HUES6 (cell line): Measurements from ENCODE around the gene AKNAD1.

Experiments
- H3K27ac ChIP-seq: 2 replicates; pipeline ENCODE4 v1.7.0; 2013; ENCODE audit warnings: low read depth, mild to moderate bottlenecking, low read length, inconsistent platforms
- H3K27me3 ChIP-seq: 2 replicates; pipeline ENCODE4 v1.6.1; 2013; ENCODE audit warnings: low read length; ENCODE audit not compliant: control insufficient read depth, insufficient read depth
- H3K36me3 ChIP-seq: 2 replicates; pipeline ENCODE4 v1.6.1; 2013; ENCODE audit warnings: low read length; ENCODE audit not compliant: control insufficient read depth, insufficient read depth
- H3K4me1 ChIP-seq: 2 replicates; pipeline ENCODE4 v1.6.1; 2013; ENCODE audit warnings: low read length; ENCODE audit not compliant: control insufficient read depth, insufficient read depth
- H3K4me3 ChIP-seq: 2 replicates; pipeline ENCODE4 v1.5.1; 2013; ENCODE audit warnings: low read depth, low read length
- H3K9ac ChIP-seq: one replicate; pipeline ENCODE4 v1.6.1; 2013; ENCODE audit warnings: mild to moderate bottlenecking, low read length
- H3K9me3 ChIP-seq: 2 replicates; pipeline ENCODE4 v1.6.1; 2013; ENCODE audit warnings: low read depth, low read length; ENCODE audit not compliant: control insufficient read depth, insufficient read depth

Gene AKNAD1

DNA sequence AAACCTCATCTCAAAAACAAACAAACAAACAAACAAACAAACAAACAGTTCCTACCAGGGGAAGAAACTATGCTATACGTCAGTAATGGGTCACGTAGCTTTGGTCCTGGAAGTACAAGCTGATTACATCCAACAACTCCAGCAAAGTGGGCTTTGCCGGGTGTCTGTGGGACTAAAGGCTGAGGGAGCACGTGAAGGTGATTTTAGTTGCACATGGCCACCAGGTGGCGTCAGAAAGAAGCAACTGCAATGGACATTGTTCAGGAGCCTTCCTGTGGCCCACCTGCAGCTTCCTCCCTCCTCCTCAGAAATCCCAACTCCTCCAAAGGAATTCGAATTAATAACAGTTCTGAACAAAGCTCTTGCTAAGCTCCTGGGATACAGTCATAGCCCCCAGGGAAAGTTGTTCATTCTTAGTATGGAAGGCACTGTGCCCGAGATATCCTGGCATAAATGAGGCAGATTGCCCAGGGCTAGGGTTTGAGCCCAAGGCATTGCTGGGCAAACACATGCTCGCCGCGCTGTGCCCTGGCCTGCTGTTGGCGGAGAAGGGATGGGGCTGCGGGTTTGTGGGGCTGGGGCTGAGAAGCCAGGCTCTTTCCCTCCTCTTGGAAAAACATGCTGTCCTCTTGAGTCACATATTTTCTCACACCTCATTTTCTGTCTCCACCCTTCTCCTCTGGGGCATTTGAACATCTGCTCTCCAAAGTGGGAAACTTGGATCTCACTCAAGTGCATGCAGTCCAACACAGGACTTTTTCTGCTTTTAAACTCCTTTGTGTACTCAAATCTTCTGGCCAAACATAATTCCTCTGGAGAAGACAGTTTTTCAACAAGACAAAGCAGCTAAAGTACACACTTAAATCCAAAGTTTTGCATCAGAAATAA, 28.6 kb downstream of the AKNAD1 start:
- Histone ChIP-seq H3K4me3 (no peak overlapping the region), H3K27me3 (no peaks in the 10 kb centered on the region), H3K9me3 (0 out of 2 replicates have a peak, but pooled peaks cover 3% of the 10 kb centered on the region), H3K36me3 (no peaks in the 10 kb centered on the region), H3K9ac (no peak overlapping the region), H3K4me1 (peaks cover 11% of the 10 kb centered on the region), H3K27ac (no peak overlapping the region; the same call in 1 of the 2 replicates)

DNA sequence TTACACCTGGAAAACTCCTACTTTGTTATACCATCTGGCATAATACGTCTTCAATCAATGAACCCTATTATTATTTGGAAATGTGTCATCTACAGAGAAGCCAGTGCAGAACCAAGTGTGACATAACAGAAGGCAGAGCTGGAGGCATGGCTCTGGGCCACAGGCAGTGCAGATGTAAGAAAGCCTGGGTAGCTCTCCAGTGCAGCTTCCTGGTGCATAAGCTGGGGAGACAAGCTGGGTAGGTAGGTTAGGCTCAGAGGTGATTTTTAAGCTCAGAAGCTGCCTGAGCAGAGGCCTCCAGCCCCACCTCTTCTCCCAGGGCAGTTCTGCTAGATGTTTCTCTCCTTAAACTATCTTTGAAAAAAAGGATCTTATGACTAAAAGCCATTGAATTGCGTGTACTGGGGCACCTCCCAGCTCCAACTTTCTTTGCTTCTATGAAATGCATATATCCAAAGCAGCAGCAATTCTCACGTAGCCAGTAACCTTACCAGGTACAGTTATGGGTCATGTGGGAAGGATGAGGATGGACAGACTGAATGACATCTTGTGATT, 30.7 kb downstream of the AKNAD1 start:
- H3K9me3 ChIP-seq: 0 out of 2 replicates have a peak, but pooled peaks cover 3% of the 10 kb centered on the region
- peaks cover 11% of the 10 kb centered on the region for H3K4me1 ChIP-seq
- no peaks in the 10 kb centered on the region for H3K27me3 ChIP-seq
- H3K9ac ChIP-seq: no peak overlapping the region
- H3K4me3 ChIP-seq: no peak overlapping the region
- no peaks in the 10 kb centered on the region for H3K36me3 ChIP-seq
- no peak overlapping the region for H3K27ac ChIP-seq

DNA sequence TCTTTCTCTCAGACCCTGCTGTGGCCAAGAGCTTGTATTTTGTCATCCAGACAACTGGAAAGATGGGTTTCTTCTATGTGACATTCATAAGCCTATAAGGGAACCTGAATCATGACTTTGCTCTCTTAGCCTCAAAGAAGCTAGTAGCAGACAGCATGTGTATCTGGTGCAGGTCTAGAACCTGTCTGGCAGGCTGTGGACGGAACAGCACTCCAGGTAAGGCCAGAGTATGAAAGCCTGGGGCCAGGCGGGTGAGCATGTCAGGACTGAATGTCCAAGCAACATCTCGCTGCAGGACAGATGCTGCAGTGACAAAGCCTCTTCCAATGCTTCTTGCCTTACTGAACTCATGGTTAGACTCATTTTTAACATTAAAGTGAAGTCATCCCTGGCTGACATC, 32.8 kb downstream of the AKNAD1 start:
- Histone ChIP-seq H3K9me3 (0 out of 2 replicates have a peak, but pooled peaks cover 3% of the 10 kb centered on the region), H3K36me3 (no peaks in the 10 kb centered on the region), H3K27me3 (no peaks in the 10 kb centered on the region), H3K9ac (no peak overlapping the region), H3K27ac (no peak overlapping the region), H3K4me3 (no peak overlapping the region), H3K4me1 (peaks cover 8% of the 10 kb centered on the region; the same call in 1 of the 2 replicates)

DNA sequence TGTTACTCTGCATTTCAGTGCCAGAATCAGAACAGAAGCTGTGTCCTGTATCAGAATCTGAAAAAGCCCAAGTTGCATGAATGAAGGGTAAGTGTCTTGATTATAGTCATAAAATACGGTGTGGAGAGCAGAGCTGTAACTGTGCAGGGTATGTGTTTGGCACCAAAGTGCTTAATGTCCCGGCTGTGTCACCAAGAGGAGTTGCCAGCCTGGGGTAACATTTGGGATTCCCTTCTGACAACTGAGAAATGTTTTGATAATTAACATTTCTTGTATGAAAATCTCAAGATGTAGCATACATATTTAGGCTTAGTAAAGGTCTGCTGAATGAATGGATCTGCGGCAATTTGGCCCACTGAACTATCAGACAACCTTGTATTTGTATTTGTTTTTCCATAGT, 33.3 kb downstream of the AKNAD1 start:
- H3K9me3 ChIP-seq: 0 out of 2 replicates have a peak, but pooled peaks cover 3% of the 10 kb centered on the region
- no peak overlapping the region for H3K9ac ChIP-seq
- H3K27ac ChIP-seq: no peak overlapping the region
- no peaks in the 10 kb centered on the region for H3K27me3 ChIP-seq
- peaks cover 7% of the 10 kb centered on the region; the same call in 1 of the 2 replicates for H3K4me1 ChIP-seq
- H3K36me3 ChIP-seq: no peaks in the 10 kb centered on the region
- no peak overlapping the region for H3K4me3 ChIP-seq

DNA sequence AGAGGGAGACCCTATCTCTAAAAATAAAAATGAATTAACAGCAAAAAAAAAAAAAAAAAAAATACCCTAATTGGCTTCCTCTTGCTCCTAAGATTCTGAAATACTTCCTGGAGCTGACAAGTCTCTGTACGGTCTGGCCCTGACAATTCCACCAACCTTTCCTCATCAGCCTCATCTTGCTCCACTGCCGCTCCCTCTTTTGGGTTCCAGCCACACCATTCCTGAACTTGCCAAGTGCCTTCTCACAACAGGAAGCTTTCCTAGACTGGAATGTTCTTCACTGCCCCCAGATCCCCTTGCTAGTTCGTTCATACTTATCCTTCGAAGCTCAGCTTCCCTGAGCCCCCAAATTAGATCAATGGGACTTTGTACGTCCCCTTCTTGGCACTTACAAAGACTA, 37.0 kb downstream of the AKNAD1 start:
- H3K9ac ChIP-seq: no peak overlapping the region
- H3K4me1 ChIP-seq: peaks cover 23% of the 10 kb centered on the region
- no peaks in the 10 kb centered on the region for H3K27me3 ChIP-seq
- H3K36me3 ChIP-seq: no peaks in the 10 kb centered on the region
- no peak overlapping the region for H3K27ac ChIP-seq
- no peak overlapping the region for H3K4me3 ChIP-seq
- H3K9me3 ChIP-seq: 0 out of 2 replicates have a peak, but pooled peaks cover under 1% of the 10 kb centered on the region

DNA sequence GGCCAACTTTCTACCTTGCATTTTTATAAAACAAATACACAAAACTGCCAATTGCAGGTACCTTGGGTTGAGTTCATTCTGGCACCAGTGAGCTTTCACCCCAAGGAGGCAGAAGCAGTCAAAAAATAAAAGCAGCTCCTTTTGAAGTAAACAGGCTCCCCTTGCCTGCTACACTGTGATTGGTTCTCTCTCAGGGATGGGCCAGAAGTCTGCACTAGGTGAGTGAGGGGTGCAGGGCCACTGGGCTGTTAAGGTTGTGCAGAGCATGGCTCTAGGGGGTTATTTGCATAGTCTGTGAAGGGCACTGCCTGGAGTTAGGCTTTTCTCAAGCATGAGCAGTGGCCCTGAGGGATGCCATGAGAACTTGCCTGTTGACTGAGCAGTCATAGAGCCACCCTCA, 39.1 kb downstream of the AKNAD1 start:
- Histone ChIP-seq H3K4me3 (no peak overlapping the region), H3K4me1 (peaks cover 28% of the 10 kb centered on the region), H3K9ac (no peak overlapping the region), H3K9me3 (no peaks in the 10 kb centered on the region), H3K27me3 (no peaks in the 10 kb centered on the region), H3K27ac (no peak overlapping the region), H3K36me3 (no peaks in the 10 kb centered on the region)

DNA sequence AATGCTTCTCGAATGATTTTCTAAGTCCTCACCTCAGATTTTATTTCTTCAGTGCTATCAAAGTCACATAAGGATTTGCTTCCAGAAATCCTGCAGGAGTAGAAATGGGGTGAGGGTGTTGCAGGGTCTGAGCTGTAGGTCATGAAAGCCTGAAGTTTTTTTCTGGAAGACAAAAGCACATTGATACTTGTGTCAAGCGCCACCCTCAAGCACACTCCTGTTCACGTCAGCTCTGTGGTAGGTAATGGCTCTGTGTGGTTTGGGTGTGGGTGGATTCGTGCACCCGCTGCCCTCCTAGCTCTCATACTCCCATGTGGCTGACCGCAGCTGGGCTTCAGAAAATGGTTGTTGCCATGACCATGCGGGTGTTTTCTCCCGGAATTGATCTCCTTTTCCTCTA, 39.9 kb downstream of the AKNAD1 start:
- no peaks in the 10 kb centered on the region for H3K9me3 ChIP-seq
- no peaks in the 10 kb centered on the region for H3K36me3 ChIP-seq
- no peak overlapping the region for H3K9ac ChIP-seq
- H3K4me3 ChIP-seq: no peak overlapping the region
- no peak overlapping the region for H3K27ac ChIP-seq
- peaks cover 28% of the 10 kb centered on the region for H3K4me1 ChIP-seq
- no peaks in the 10 kb centered on the region for H3K27me3 ChIP-seq

DNA sequence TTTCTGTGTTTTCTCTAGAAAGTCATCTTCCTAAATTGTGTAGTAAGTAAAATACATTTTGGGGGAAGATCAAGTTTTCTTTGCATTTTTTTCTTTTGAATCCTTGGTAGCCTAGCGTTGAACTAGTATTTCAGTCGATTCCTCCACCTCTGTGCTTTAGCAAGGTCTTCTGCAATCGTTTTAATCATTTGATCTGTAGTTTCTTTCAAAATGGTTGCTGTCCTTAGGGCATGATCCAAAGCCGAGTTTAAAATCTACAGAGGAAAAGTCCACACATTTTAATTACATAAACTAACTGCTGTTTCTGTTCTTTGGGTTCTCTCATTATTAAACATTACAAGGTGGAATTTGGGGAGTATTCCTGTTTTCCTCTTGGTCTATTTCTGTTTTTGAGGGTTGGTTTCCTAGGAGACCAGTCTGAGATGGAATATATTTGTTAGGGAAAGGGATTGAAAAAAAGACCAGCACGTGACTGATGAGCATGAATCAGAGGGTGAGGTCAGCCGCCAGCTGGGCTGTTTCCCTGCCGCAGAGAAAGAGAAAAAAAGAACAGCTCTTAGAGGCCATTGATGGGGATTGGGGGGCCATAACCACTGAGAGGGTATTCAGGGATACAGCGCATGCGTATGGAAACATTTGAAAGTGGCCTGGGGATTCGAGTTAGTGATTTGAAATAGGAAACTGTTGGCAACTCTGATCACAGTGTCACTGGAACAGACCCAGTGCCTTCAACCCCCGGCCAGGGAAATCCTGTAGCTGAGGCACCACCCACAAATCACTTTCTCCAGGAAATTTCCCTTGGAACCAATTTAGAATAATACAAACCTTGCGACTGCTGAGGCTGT, 40.6 kb downstream of the AKNAD1 start:
- Histone ChIP-seq H3K27ac (peak overlapping the region; percentile 70), H3K9ac (peak overlapping the region; percentile 0), H3K36me3 (no peaks in the 10 kb centered on the region; the same call in 1 of the 2 replicates), H3K4me3 (no peak overlapping the region; the same call in 1 of the 2 replicates), H3K4me1 (peaks cover 28% of the 10 kb centered on the region), H3K9me3 (no peaks in the 10 kb centered on the region), H3K27me3 (no peaks in the 10 kb centered on the region)

DNA sequence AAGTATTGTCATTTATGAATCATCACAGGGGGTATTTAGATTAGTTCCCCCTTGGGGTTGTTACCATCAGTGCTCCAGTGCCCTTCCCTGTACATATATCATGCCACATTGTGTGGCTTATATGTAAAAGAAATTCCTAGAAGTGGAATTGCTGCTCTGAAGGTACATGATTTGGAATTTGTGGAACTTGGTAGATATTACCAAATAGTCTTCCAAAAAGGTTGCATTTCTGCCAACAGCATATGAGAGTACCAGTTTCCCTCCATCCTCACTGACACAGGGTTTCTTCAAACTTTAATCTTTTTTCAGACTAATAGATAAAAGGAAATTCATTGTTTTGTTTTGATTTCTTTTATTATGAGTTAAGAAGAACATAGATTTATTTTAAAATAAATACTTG, 41.3 kb downstream of the AKNAD1 start:
- H3K36me3 ChIP-seq: no peaks in the 10 kb centered on the region; the same call in 1 of the 2 replicates
- H3K9me3 ChIP-seq: no peaks in the 10 kb centered on the region
- H3K4me3 ChIP-seq: no peak overlapping the region
- no peaks in the 10 kb centered on the region for H3K27me3 ChIP-seq
- peaks cover 28% of the 10 kb centered on the region for H3K4me1 ChIP-seq
- H3K9ac ChIP-seq: no peak overlapping the region
- H3K27ac ChIP-seq: no peak overlapping the region

DNA sequence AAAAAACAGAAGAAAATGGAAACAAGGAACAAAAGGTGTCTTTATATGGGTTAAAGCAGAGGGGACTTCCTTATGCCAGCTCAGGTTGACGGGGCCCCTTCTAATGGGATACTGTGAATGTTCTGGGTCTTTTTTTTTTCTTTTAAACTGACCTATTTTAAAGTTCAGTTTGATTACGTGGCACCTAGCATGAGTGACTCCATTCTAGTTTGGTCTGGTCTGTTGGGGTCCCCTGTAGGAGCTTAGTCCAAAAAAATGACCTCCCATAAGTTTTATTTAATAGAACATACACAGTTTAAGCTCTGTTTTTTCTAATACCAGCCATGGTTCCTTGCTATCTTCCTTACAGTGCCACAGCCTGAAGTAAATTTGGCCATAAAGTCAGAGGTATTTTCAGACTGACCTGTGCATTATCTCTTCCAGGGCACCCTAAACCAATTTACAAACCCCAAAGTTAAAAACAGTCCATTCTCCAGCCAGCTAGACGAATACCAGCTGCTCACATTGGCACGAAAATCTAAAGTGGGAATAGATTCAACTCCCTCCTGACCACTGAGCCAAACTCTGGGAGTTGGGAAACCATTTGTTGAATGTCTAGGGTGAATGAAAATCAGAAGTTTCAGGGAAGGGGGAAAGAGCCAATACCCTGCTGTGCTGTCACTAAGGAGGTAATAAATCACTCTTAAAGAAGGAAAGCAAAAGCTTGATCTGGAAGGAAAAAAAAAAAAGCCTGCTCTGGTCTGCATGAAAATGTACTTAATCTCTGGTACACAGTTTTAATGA, 42.4 kb downstream of the AKNAD1 start:
- no peaks in the 10 kb centered on the region for H3K27me3 ChIP-seq
- H3K36me3 ChIP-seq: no peaks in the 10 kb centered on the region; the same call in 1 of the 2 replicates
- no peak overlapping the region for H3K9ac ChIP-seq
- peaks cover 28% of the 10 kb centered on the region for H3K4me1 ChIP-seq
- no peak overlapping the region for H3K4me3 ChIP-seq
- H3K9me3 ChIP-seq: no peaks in the 10 kb centered on the region
- no peak overlapping the region for H3K27ac ChIP-seq
